Activated T-helper 1 cell treated with anti-CD3 and anti-CD28 coated beads, Interleukin-2, amount 50 U/mL, for 16 hours (primary cell): ENCODE results near the gene CRTAC1.

Experiments
- DNase-seq, 2 donors: peaks; one replicate each; pipeline ENCODE4 v3.0.0-alpha.2; 2020; ENCODE audit warnings: low read depth in 1 of 2, low spot score in 1 of 2

The CRTAC1 gene

GRCh38 chr10:97873569-97873968 lies 156.9 kb downstream of the CRTAC1 start:
- DNase-seq: no peak

- DNase-seq: no peak
Measured at GRCh38 chr10:97870990-97871389, 159.4 kb downstream of the CRTAC1 start.

- peak; percentile 57 to 59 for DNase-seq
Measured at GRCh38 chr10:97869091-97870042, 161.1 kb downstream of the CRTAC1 start.

GRCh38 chr10:97868134-97868685 lies 162.2 kb downstream of the CRTAC1 start:
- DNase-seq: no peak

GRCh38 chr10:97867220-97867800 lies 163.1 kb downstream of the CRTAC1 start:
- no peak for DNase-seq

GRCh38 chr10:97866524-97867219 lies 163.7 kb downstream of the CRTAC1 start:
- no peak for DNase-seq

- DNase-seq: no peak
Measured at GRCh38 chr10:97865488-97865887, 164.9 kb downstream of the CRTAC1 start.

GRCh38 chr10:97863808-97864207 lies 166.6 kb downstream of the CRTAC1 start:
- DNase-seq: no peak

GRCh38 chr10:97861924-97862323 lies 168.5 kb downstream of the CRTAC1 start:
- no peak for DNase-seq

GRCh38 chr10:97861097-97861750 lies 169.2 kb downstream of the CRTAC1 start:
- DNase-seq: no peak

- no peak for DNase-seq
Measured at GRCh38 chr10:97858001-97858439, 172.4 kb downstream of the CRTAC1 start.

- DNase-seq: no peak
Measured at GRCh38 chr10:97854743-97855142, 175.7 kb downstream of the CRTAC1 start.

GRCh38 chr10:97852840-97853405 lies 177.5 kb downstream of the CRTAC1 start:
- DNase-seq: no peak

GRCh38 chr10:97852277-97852676 lies 178.1 kb downstream of the CRTAC1 start:
- no peak for DNase-seq

- no peak for DNase-seq
Measured at GRCh38 chr10:97851341-97852001, 178.9 kb downstream of the CRTAC1 start.

- DNase-seq: no peak
Measured at GRCh38 chr10:97850446-97850845, 180.0 kb downstream of the CRTAC1 start.

- DNase-seq: peak; percentile 30 to 38
Measured at GRCh38 chr10:97849687-97850402, 180.6 kb downstream of the CRTAC1 start, which contains the start of gene GOLGA7B. TSS of gene GOLGA7B (plus strand) at chr10:97849843. CDS start at chr10:97850304, 461 bp downstream.

GRCh38 chr10:97849103-97849686 lies 181.2 kb downstream of the CRTAC1 start:
- no peak for DNase-seq

- DNase-seq: no peak
Measured at GRCh38 chr10:97844678-97845077, 185.7 kb downstream of the CRTAC1 start.
